NAMALWA (cell line): Measurements from ENCODE around the gene HHIP.

Experiments
- DNase-seq: peaks from one replicate; pipeline ENCODE4 v3.0.0-alpha.2; 2015; ENCODE audit warnings: low spot score

Gene HHIP

GRCh38 chr4:144645631-144646522 is at the start of gene HHIP:
Gene HHIP, plus strand, starts transcription at chr4:144646156. Its CDS starts 520 bp downstream, at chr4:144646676.
- DNase-seq = no peak

GRCh38 chr4:144597171-144597570 is 48.8 kb upstream of the HHIP start:
- no peak for DNase-seq

- no peak for DNase-seq
These were observed 46.3 kb upstream of the HHIP start for GRCh38 chr4:144599621-144600020.

GRCh38 chr4:144611850-144612249 is 34.1 kb upstream of the HHIP start:
- peak; percentile 41 for DNase-seq

- DNase-seq = no peak
These were observed 30.9 kb upstream of the HHIP start for GRCh38 chr4:144614850-144615585.

- no peak for DNase-seq
These were observed 24.3 kb upstream of the HHIP start for GRCh38 chr4:144621681-144622080.

GRCh38 chr4:144627663-144628076 is 18.3 kb upstream of the HHIP start:
- DNase-seq = no peak

GRCh38 chr4:144633215-144633614 is 12.7 kb upstream of the HHIP start:
- DNase-seq = no peak

- DNase-seq = no peak
These were observed 10.8 kb upstream of the HHIP start for GRCh38 chr4:144634978-144635747.

GRCh38 chr4:144644368-144645101 is 1.4 kb upstream of the HHIP start:
- no peak for DNase-seq

GRCh38 chr4:144645102-144645630 is 790 bp upstream of the HHIP start:
- no peak for DNase-seq

GRCh38 chr4:144646523-144647094 is 653 bp downstream of the HHIP start:
- DNase-seq = no peak

- DNase-seq = no peak
These were observed 1.2 kb downstream of the HHIP start for GRCh38 chr4:144647095-144647561.

GRCh38 chr4:144647590-144647989 is 1.6 kb downstream of the HHIP start:
- DNase-seq = no peak

GRCh38 chr4:144648042-144648441 is 2.1 kb downstream of the HHIP start:
- no peak for DNase-seq

- DNase-seq = no peak
These were observed 3.7 kb downstream of the HHIP start for GRCh38 chr4:144649646-144650045.

GRCh38 chr4:144650311-144651005 is 4.5 kb downstream of the HHIP start:
- DNase-seq = no peak

GRCh38 chr4:144653781-144654545 is 8.0 kb downstream of the HHIP start:
- no peak for DNase-seq

- no peak for DNase-seq
These were observed 9.5 kb downstream of the HHIP start for GRCh38 chr4:144655491-144655890.

- no peak for DNase-seq
These were observed 10.9 kb downstream of the HHIP start for GRCh38 chr4:144656850-144657249.
